ENCODE data around the gene TMEM131.
"Not testable (repeated sequence)": the region's sequence is repeated elsewhere in the genome, so short reads cannot be mapped to it uniquely, and the experiment has no call there.

The TMEM131 gene

GRCh38 chr2:97723156-97724072 lies 272.3 kb downstream of the TMEM131 start:
- DNase-seq (ENCODE audit: low spot score): no peak

DNA sequence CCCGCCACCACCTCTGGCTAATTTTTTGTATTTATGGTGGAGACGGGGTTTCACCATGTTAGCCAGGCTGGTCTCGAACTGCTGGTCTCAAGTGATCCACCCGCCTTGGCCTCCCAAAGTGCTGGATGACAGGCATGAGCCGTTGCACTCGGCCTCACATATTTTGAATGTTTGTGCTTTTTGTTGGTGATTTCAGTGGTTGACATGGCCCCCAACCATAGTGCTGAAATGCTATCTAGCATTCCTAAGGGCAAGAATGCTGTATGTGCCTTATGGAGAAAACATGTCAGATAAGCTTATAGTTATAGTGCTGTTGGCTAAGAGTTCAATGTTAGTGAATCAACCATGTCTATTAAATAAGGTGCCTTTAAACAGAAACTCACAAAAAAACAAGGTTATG lies 273.5 kb downstream of the TMEM131 start:
- DNase-seq (ENCODE audit: low spot score): no peak

DNA sequence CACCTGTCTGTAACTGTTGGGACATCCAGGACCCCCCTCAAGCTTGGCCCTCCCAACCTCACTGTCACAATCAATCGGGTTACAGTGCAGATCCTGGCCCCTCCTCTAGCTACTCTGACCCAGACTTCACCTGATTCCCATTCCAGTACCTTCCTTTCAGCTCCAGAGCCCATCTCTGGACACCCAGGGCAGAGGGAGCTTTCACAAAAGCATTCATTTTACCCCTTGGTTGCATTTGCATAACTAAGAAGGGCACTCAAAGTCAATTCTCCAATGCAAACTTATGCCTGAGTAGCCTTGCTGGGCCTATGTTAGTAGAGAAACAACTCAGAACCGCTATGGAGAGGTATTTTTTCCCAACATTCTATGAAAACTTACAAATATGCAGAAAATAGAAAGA lies 275.0 kb downstream of the TMEM131 start:
- no peak for DNase-seq (ENCODE audit: low spot score)

- no peak for DNase-seq (ENCODE audit: low spot score)
Measured at GRCh38 chr2:97719362-97720155, 276.2 kb downstream of the TMEM131 start.

- no peak for DNase-seq (ENCODE audit: low spot score)
Measured at GRCh38 chr2:97718942-97719341, 276.8 kb downstream of the TMEM131 start.

DNA sequence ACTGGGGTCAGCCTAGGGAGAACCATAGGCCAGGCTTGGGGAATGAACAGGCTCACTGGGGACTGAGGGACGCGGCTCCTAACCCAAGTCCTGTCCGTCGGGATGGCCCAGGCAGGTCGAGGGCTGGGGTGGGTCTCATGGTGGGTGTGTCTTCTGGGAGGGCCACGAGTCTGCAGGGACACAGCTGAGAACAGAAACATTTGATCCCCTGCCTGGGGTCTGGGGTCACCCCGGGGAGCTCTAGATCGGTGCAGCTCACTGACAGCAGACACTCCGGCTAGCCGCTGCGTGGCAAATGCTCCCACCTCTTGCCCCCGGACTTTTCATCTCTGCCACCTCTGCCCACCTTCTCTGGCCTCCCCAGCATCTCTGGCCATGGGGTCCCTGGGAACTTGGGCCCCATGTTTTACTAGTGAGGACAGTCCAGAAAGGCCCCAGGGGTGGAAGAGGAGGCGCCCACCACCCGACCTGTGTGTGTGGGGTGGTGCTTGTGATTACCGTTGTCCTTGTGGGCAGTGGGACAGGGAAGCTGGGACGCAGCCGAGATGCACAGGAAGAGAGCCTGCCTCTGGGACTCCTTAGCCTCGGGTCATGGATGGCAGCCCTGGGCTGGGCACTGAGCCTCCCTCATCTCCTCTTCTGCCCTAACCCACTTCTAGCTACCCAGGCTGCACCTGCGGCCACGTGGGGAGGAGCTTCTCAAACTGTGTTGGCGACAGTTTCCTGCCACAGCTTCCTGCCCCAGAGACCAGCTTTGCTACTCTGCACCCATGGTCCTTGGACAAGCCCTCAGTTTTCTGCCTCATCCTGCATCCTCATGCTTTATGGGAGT lies 277.5 kb downstream of the TMEM131 start:
- no peak for DNase-seq (ENCODE audit: low spot score)

- no peak for DNase-seq (ENCODE audit: low spot score)
Measured at GRCh38 chr2:97717613-97717995, 278.1 kb downstream of the TMEM131 start.

DNA sequence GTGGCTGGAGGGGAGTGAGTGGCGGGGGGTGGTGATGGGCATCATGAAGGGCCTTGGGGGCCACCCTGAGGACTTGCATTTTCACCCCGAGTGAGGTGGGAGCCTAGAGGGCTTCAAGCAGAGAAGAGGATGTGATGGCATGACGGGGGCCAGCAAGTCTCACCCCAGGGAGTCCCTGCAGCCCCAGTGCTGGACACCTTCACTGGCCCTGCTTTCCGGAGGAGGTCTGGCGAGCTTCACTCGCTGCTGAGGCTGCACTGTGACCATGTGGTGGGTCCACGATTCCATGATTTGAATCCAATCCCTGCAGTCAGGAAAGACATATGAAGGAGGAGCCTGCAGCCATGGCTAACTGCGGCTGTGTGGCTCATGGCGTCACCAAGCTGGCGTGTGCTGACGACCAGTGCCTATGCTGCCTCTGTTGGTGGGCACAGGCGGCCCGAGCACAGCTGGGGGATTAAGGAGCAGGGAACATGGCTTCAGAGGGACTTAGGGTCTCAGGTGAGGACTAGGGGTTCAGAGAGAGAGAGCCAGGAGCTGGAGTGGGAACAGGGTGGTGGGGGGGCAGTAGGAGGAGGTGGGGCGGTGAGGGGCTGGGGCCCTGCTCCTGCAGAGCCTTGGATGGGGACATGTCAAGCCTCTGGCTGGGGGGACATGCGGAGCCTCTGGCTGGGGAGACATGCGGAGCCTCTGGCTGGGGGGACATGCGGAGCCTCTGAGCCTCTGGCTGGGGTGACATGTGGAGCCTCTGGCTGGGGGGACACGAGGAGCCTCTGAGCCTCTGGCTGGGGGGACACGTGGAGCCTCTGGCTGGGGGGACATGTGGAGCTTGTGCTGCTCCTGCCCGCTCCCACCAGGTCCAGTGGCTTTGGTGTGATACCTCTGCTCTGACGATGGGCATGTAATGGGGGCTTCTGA lies 278.8 kb downstream of the TMEM131 start:
- DNase-seq (ENCODE audit: low spot score): no peak

GRCh38 chr2:97715951-97716694 lies 279.6 kb downstream of the TMEM131 start:
- no peak for DNase-seq (ENCODE audit: low spot score)

DNA sequence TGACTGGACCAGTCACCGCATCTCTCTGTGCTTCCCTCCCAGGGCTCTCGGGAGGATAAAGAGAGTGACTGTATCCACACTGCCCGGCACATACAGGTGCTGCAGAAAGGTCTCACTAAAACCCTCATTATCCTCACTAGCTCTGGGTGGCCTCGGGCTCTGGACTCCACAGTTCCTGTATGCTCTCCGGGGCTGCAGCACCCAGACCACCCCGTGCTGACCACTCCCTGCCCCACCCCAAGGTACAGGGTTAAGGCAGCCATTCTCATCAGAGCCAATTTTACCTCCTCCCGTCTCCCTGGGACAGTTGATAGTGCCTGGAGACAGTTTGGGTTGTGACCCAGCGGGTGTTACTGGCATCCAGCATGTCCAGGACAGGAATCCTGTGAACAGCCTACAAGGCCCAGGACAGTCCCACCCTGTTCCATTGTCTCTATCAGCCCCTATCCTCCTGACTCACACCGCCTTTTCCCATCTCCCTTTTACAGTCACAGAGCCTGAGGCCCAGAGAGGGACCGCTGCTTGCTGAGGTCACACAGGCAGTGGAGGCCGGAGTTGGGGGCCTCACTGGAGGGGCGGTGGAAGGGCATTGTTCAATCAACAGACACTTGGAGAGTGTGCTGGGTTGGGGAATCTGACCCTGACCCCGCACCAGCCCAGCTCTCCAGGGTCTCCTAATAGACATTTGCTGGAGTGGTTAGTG lies 280.6 kb downstream of the TMEM131 start:
- DNase-seq (ENCODE audit: low spot score): no peak

GRCh38 chr2:97714084-97714949 lies 281.4 kb downstream of the TMEM131 start:
- no peak for DNase-seq (ENCODE audit: low spot score)

DNA sequence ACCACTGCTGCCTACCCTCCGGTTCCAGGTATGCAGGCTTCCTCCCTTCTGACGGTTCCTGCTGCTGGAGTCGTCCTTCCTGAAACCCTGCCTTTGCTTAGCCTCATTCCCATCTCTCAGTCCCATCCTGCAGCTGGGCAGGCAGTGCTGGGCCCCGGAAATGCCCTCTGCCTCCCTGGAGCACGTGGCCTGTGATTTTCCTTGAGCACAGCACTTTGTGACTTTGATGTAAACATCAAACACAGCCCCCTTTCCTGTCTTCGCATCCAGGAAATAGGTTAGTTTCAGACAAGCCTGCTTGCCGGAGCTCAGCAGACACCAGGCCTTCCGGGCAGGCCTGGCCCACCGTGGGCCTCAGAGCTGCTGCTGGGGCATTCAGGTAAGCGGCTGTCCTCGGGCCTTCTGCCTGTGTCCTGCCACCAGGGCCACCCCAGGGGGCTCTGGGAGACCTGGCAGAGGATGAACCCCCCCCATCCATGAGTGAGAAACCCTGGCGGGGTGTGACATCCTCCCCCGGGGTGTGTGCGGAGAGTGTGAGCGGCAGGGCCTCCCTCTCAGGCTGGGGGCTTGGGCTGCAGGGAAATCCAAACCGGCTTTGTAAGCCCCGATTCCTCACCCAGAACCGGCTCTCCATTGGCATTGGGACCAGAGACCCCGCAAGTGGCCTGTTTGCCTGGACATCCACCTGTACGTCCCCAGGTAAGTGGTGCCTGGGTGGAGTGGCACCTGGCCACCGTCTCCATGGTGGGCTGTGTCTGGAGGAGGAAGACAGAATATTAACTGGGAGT lies 282.3 kb downstream of the TMEM131 start, which contains the start of gene ZAP70:
Gene ZAP70 (plus strand): TSS at position 281 of the 788 bp plus-strand sequence. CDS start 10,461 bp downstream, outside the sequence.
- no peak for DNase-seq (ENCODE audit: low spot score)

DNA sequence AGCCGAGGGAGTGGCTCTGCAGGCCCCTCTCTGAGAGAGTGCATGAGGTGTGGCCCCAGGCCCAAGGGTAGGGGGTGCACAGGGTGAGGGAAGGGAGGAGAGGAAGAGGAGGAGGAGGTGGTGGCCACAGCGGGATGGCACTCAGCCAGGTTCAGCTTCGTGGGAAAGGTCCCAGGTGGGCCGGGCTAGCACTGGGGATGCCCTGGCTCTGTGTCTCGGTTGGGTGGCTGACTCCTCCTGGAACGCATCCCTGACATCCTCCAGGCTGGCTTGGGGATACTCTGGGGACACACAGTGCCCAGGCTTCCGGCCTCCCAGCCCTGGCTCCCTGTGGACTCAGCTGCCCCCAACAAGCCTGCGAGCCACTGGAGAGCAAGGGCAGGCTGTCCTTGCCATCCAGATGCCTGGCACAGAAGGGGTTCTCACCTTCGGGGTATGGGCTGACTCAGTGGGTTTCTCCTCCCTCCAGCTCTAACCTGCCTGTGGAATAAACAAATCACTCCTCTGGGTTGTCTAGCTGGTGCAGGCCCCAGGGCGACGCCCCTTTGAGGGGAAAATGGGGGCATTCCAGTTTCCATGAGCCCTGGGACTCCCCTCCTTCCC lies 283.0 kb downstream of the TMEM131 start:
- no peak for DNase-seq (ENCODE audit: low spot score)

GRCh38 chr2:97712175-97712574 lies 283.6 kb downstream of the TMEM131 start:
- DNase-seq (ENCODE audit: low spot score): not testable (repeated sequence)

- no peak for DNase-seq (ENCODE audit: low spot score)
Measured at GRCh38 chr2:97711394-97711711, 284.4 kb downstream of the TMEM131 start.

GRCh38 chr2:97708608-97709007 lies 287.1 kb downstream of the TMEM131 start:
- no peak for DNase-seq (ENCODE audit: low spot score)

DNA sequence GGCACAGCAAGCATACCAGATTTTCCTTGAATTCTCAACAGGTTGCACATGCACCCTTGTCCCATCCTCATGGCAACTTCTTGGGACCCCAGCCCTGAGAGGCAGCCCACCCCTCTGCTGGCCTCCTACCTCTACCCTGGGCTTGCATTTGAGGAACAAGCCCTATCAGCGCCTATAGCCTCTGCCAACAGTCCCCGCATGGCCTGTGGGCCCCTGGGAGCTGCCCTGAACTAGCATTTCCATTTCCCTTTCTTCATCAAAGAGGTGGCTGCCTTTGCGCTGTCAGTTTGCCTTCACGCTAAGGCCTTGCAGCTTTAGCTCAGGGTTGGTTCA lies 287.7 kb downstream of the TMEM131 start:
- DNase-seq (ENCODE audit: low spot score): no peak

Data from putamen (tissue), 1 donor.